GM18502 (cell line): Measurements from ENCODE around the gene SCP2.
"Not testable (repeated sequence)": the region's sequence is repeated elsewhere in the genome, so short reads cannot be mapped to it uniquely, and the experiment has no call there.

Source experiments
- ATAC-seq: cut with Tn5 transposase; IDR thresholded peaks from one replicate; pipeline ENCODE4 v1.9.1; 2021; ENCODE audit warnings: mild to moderate bottlenecking; ENCODE audit not compliant: unreplicated experiment, poor library complexity

Gene SCP2

DNA sequence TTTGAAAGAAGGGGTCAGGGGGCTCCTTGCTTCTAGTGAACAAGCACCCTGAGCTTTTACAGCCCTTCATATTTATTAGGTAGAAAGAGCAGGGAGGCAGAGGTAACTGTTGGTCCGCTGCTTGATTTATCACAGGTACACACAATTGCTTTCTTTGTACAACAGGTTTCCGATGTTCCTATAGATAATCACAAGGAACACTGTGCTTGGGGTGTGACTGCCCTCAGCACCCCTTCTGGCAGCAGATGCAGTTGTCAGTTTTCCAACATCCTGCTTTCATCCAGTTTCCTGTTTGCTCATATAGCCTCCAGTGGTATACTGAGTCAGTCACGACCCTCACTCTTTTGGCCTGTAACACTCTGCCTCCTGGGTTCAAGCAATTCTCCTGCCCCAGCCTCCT lies 40.6 kb downstream of the SCP2 start:
- no peak for ATAC-seq

DNA sequence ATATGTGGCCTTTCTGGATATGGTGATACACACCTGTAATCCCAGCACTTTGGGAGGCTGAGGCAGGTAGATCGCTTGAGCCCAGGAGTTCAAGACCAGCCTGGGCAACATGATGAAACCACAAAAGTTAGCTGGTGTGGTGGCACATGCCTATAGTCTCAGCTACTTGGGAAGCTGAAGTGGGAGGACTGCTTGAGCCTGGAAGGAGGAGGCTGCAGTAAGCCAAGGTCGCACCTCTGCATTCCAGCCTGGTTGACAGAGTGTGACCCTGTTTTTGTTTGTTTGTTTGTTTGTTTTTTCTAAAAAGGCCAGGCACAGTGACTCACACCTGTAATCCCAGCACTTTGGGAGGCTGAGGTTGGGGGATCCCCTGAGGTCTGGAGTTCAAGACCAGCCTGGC lies 42.2 kb downstream of the SCP2 start:
- not testable (repeated sequence) for ATAC-seq

DNA sequence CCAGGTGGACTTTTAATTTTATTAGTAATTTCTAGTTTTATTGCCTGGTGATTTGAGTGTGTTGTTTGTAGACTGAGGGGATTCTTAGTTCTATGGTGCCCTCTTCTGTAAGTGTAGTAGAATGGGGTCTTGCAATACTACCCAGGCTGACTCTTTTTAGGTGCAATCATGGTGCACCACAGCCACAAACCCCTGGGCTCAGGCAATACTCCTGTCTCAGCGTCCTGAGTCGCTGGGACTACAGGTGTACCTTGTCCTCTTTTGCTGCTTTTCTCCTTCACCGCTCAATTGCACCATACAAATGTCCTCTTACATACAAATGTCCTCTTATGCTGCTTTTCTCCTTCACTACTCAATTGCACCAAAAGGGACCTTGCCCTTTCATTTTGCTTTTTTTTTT lies 43.1 kb downstream of the SCP2 start:
- no peak for ATAC-seq

DNA sequence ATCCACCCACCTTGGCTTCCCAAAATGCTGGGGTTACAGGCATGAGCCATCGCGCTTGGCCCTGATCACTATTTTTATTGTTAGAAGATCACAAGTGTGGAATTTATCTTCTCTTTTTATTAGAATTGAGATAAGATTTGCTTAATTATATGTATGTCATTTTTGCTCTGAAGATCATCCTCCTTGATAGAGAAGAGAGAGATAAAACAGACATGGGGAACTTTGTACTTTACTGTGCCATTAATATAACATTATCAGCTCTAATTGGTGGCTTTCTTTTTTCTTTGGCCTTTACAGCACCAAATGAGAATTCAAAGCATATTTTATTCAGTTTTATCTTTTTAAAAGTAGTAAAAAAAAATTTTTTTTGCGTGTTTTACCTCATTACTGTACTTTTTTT lies 46.8 kb downstream of the SCP2 start:
- no peak for ATAC-seq

DNA sequence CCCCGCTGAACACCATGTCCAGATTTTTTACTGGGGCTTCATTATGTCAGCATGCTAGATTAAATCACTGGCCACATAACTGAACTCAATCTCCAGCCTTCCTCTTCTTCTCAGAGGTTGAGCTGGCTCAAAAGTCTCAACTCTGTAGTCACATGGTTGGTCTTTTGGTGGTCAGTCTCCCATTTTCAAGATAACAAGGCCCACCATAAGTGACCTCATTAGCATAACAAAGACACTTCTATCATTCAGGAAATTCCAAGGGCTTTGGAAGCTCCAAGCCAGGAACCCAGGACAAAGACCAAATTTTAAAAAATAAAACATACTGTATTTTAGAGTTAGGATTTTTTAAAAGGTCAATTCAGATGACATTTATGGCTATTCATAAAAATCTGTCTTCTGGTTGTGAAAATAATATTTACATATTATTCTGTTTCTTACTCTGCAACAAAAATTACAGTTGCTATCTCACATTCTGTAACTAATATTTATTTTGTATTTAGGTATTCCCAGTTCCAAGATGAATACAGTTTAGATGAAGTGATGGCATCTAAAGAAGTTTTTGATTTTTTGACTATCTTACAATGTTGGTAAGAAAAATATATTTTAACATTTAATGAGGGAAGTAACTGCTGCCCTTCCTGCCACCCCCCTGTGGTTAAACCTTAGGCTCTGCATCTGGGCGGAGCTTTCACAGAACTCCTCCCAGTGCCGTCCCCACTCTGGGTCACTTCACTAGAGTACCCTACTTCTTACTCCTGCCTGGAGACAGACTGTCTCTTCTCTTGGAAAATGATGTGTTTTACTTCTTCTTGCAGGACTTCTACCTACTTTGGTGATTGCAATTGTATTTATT lies 49.3 kb downstream of the SCP2 start:
- ATAC-seq: no peak

DNA sequence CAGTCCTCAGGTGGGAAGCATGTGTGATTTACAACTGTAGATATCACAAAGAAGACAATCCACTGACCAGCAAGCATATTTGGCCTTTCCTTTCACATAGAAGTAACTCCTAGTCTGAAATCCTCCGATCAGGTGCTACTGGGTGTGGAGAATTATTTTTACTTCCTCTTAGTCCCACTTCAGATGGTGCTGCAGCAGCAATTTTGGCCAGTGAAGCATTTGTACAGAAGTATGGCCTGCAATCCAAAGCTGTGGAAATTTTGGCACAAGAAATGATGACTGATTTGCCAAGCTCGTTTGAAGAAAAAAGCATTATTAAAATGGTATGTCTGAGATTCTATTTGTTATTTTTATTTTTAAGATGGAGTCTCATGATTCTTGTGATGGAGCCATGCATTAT lies 51.0 kb downstream of the SCP2 start:
- no peak for ATAC-seq

DNA sequence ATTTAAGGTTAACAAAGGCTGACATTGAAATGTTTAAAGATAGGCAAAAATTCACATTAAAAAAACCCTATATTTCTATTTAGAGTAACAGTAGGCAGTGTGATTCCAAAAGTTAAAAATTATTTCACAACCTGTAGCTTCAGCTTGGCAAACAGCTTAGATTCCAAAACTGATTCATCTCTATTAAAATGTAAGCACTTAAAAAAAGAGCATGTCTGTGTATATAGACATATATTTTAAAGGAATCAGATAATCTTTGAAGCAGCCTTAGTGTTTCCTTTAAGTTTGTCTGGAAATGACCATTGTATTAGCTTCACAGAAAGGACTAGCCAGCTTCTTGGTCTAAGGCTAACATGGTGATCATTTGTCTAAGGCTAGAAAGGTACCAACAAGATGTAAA lies 65.7 kb downstream of the SCP2 start:
- ATAC-seq: not testable (repeated sequence)

DNA sequence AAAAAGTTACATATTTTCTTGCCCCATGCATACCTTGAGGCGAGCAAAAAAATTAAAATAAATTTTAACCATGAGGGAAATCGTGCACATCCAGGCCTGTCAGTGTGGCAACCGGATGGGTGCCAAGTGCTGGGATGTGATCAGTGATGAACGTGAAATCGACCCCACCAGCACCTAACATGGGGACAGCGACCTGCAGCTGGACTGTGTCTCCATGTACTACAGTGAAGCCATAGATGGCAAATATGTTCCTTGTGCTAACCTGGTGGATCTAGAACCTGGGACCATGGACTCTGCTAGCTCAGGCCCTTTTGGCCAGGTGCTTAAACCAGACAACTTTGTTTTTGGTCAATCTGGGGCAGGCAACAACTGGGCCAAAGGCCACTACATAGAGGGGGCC lies 67.6 kb downstream of the SCP2 start:
- no peak for ATAC-seq

DNA sequence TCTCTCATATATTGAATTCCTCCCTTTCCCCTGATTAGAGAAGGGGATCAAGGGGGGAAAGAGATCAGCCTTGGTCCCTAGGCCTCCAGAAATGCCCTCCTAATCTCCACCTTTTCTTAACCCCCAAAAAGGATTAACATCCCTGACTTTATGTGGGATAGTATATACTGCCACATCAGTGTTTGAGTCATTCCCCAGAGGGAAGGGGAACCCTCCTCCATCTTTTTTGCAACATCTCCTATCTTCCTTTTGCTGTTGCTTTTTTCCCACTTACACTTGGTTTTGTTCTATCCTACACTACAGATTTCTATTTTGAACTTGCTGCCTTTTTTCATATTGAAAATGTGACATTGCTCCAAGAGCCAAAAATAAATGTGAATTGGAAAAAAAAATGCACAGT lies 69.6 kb downstream of the SCP2 start:
- ATAC-seq: no peak

DNA sequence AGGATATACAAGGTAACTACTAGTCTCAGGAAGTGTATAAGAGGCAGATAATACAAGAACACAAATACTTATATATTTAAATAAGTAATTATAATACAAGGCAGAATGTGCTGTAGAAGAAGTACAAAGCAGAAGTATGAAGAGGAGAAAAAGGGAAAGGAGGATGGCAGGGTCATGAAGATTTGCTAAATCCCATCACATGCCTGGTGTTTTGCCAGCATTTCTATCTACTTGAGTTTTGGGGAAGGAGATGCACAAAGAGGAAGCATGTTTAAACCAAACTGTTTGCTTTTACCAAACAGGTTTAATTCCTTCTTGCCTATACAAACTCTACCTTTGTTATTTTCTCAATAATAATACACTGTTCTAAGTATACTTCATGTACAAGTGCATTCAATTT lies 74.1 kb downstream of the SCP2 start:
- ATAC-seq: no peak

DNA sequence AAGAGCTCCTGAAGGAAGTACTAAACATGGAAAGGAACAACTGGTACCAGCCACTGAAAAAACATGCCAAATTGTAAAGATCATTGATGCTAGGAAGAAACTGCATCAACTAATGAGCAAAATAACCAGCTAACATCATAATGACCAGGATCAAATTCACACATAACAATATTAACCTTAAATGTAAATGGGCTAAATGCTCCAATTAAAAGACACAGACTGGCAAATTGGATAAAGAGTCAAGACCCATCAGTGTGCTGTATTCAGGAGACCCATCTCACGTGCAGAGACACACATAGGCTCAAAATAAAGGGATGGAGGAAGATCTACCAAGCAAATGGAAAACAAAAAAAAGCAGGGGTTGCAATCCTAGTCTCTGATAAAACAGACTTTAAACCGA lies 79.5 kb downstream of the SCP2 start:
- not testable (repeated sequence) for ATAC-seq

DNA sequence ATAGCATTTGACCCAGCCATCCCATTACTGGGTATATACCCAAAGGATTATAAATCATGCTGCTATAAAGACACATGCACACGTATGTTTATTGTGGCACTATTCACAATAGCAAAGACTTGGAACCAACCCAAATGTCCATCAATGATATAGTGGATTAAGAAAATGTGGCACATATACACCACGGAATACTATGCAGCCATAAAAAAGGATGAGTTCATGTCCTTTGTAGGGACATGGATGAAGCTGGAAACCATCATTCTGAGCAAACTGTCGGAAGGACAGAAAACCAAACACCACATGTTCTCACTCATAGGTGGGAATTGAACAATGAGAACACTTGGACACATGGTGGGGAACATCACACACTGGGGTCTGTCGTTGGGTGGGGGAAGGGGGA lies 83.2 kb downstream of the SCP2 start:
- not testable (repeated sequence) for ATAC-seq

DNA sequence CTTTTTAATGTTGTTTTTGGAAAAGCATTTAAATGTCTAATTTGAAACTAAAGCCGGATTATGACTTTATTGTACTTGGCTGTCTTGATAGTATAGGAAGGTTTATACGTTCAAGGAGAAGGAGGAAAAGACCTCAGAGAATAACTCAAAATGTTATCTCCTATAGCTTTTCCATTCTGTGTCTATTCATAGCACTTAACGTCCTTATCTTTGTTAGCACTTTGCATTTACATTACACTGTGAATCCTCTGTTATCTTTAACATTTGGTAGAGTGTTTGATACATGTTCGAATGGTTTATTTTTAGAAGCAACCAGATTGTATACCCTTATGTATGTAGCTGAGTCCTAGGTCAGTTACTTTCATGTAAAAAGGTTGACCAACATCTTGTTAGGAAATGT lies 84.1 kb downstream of the SCP2 start:
- ATAC-seq: no peak

DNA sequence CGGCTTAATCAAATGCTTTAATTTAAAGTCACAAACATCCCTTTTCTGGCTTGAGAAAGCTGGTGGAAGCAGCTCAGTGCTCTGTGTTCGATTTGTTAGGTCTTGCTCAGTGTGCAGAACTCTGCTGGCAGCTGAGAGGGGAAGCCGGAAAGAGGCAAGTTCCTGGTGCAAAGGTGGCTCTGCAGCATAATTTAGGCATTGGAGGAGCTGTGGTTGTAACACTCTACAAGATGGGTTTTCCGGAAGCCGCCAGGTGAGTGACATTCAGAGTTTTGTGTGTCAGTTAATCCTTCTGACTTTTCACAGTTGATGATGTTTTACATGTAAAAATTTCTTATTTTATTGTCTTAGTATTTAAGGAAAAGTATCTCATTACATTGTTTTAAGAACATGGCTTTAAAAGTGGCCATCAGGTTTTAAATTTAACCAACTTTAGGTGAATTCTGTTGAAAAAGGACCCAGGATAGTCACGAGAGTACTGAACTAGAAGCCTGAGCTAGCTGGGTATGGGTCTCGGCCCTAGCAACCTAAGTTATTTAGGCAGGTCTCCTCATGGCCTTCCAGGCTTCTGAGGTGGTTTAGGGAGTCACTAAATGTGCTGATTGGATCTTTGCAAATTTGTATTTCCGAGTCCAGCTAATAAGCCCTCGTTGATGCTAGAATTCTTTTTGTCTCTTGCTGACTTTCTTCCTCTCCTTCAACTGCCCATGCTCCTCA lies 87.9 kb downstream of the SCP2 start:
- peak; percentile 84 for ATAC-seq

DNA sequence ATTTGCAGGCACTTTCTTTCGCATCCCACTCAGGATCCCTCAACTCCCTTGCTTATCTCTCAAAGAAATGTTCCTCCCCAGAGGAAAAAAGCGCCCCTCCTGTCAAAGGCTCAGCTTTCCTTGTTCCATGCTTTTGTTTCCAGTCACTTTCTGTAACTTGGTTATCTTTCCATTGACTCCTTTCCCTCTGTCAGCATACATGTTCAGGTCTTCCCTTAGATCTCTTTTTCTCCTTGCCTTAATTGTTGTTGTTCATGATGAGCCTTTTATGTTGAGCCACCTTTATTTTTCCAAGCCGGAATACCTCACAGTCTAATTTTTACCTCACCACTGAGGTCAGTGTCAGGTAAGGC lies 88.4 kb downstream of the SCP2 start:
- ATAC-seq: no peak

DNA sequence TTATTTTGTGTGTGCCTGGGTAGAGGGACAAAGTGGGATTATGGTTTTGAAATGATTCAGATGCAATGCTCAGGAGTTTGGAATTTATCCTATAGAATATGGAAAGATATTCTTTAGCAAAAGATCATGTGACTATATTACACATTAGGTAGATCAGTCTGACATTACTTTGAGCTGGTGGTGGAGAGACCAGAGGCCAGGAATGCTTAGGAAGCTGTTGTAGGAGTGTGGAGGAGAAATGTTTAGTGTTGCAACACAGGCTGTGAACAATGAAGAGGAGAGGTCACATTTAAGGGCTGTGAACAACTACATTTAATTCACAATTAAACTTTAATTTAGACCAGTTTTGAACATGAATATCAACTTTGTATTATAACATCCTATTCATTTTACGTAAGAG lies 89.6 kb downstream of the SCP2 start:
- ATAC-seq: no peak

DNA sequence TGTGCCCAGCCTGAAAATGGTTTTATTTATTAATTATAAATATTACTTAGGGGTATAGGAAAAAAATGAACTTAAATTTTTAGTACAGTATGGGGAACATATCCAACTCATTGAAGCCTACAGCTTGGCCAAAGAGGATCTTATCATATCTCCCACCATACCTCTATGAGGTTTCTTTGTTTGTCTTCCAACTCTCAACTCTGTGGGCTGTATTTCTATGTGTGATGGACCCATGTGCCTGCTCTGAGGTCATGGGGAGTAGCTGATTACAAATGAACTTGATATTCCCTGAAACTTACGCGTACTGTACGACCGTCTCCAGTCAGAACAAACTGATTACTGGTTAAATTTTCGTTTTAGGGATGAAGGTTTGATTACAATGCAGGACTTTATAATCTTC lies 93.5 kb downstream of the SCP2 start:
- no peak for ATAC-seq

DNA sequence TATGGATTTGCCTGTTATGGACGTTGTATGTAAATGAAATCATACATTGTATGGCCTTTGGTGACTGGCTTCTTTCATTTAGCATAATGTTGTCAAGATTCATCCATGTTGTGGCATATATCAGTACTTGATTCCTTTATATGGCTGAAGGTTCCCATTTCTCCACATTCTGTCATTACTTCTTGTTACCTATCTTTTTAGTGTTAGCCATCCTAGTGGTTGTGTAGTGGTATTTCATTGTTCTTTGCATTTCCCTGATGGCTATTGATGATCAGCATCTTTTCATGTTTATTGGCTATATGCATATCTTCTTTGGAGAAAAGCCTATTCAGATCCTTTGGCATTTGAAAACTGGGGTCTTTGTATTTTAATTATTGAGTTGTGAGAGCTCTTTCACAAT lies 95.1 kb downstream of the SCP2 start:
- ATAC-seq: no peak

DNA sequence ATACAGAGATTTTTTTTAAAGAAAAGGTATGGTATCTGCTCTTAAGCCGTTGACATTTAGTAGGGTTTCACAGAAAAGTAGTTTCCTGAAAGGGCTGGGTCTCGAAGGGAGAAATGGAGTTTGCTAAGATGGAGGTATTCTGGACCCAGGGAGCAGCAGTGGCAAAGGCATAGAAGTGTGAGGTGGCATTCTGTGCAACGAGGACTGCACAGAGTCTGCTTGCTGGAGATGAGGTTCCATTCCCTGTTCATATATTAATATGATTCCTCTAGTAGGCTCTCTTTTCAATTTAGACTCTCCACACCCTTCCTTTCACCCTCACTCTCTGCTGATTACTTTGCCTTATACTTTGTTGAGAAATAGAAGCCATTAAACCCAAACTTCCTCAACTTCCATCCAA lies 96.5 kb downstream of the SCP2 start:
- ATAC-seq: no peak

DNA sequence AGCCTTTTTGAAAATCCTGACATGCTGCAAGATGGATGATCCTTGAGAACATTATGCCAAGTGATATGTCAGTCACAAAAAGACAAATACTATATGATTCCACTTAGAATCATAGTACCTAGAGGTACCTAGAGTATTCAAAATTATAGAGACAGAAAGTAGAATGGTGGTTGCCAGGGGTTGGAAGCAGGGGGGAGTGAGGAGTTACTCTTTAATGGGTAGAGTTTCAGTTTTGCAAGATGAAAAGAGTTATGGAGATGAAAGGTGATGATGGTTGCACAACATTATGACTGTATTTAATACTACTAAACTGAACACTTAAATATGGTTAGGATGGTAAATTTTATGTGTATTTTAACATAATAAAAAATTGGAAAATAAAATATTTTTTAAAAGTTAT lies 97.0 kb downstream of the SCP2 start:
- no peak for ATAC-seq

DNA sequence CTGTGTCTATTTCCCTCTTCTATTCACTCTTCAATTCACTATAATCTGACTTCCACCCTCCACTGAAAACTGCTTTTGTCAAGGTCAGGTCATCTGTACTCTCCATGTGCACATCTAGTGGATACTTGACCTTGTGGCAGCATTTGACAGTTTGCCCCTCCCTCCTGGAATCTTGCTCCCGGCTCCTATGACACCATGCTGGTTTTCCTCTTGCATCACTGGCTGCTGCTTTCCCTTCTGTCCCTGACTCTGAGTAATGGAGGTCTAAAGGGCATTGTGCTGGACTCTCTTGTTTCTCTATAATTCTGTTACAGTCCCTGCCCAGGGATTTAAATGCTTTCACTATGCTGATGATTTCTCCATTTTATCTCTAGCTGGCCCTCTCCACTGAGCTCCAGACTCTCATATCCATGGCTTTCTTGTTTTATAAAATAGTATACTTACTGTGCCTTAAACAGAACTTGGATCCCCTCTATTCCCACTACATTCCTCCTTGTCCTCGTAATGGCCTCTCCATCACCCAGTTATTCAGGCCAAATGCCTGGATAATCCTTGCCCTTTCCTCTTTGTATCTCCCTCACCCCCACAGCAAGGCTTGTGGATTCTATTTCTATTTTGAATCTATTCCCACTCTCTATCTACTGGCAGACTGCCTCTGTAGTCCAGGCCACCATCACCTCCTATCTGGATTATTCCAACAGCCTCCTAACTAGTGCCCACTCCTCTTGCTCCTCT lies 98.1 kb downstream of the SCP2 start:
- ATAC-seq: no peak
